EL (cell line): ENCODE data around the gene GPI.
"Not testable (repeated sequence)": the region's sequence is repeated elsewhere in the genome, so short reads cannot be mapped to it uniquely, and the experiment has no call there.

Experiments
- DNase-seq: peaks from one replicate; pipeline ENCODE4 v3.0.0-alpha.2; 2016

The GPI gene

GRCh38 chr19:34343751-34344150 lies 21.2 kb upstream of the GPI start:
- DNase-seq: no peak

DNA sequence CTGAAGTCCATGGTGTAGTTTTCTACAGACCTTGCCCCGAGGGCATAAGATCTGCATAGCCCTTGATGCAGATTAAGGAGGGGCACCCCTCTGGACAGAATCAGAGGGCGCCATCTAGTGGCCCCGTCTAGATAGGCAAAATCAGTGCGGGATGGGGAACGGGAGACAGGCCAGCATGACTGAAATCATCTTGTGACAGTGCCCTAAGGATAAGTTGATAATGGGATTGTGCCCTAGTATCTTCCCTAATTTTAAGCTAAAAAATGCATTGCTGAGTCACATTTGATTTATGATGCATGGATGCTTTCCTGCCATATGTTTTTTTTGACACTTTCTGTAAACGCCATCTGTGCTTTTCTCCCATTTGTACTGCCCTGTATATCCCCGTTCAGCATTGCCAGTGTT lies 19.0 kb upstream of the GPI start:
- peak; percentile 82 for DNase-seq

- no peak for DNase-seq
These were observed 17.3 kb upstream of the GPI start for GRCh38 chr19:34347561-34348165.

- no peak for DNase-seq
These were observed 16.0 kb upstream of the GPI start for GRCh38 chr19:34348899-34349487.

DNA sequence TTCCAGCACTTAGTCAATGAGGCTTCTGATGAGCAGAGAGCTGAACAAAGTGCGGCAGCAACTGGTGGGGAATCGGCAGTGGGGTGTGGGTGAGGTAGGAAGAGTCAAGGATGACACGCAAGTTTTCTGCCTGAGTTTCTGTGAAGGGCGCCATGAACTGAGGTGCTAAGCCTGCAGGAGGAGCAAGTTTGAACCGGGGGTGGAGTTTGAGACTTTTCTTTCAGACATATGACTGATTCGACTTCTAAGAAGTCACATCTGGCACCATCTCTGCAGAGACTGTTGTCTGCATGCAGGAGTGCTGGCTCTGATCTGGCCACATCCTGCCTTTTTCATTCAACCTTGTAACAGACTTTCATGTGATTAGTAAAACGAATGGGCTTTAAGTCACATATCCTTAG lies 14.8 kb upstream of the GPI start:
- peak; percentile 13 for DNase-seq

DNA sequence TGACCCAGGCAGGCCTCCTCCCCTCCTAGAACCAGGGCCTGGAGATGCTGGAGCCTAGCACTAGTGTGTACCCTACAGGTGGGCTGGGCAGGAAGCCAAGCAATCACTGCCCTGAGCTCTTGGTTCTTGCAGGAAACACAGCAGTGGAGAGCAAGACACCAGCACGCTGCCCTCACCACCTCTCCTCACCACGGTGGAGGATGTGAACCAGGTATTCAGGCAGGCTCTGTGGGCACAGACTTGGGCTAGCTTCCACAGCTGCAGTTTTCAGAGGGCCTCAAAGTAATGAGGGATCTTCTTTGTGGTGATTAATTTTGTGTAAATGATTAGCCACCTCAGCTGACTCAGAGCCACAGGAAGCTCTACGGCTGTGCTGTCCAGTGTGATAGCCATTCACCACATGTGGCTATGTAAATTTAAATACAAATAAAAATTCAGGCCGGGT lies 13.6 kb upstream of the GPI start:
- no peak for DNase-seq

GRCh38 chr19:34353546-34353945 lies 11.4 kb upstream of the GPI start:
- DNase-seq: no peak

DNA sequence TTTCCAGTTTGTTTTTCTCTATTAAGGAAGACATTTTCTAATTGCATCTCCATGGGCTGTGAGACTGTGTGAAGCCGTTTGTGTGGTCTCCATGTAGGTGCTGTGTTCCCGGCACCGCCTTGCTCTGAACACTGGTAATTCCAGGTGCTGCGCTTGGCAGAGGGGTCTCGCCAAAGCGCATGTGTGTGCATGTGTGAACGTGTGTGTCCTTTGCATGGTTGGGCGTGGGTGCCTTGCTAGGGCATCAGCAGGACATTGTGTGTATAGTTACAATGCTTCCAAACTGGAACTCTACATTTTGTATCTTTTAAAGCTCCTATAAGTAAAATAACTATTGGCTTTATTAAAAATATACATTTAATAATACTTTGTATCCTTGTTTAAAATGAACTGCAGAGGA lies 9.8 kb upstream of the GPI start:
- DNase-seq: no peak

DNA sequence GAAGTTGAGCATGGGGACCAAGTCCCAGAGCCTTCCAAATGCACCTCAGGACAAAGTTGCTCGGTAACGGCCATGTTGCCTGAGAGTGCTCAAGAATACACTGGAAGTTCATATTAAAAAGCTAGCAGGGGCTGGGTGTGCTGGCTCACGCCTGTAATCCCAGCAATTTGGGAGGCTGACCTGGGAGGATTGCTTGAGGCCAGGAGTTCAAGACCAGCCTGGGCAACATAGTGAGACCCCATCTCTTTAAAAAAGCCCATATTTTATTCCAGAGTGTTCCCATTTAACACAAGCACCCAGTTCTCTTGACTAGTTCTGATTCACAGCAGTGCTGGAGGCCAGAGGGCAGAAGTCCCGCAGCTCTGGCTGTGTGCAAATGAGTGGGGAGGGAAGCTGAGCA lies 8.1 kb upstream of the GPI start:
- DNase-seq: no peak

GRCh38 chr19:34357431-34357830 lies 7.6 kb upstream of the GPI start:
- DNase-seq: no peak

DNA sequence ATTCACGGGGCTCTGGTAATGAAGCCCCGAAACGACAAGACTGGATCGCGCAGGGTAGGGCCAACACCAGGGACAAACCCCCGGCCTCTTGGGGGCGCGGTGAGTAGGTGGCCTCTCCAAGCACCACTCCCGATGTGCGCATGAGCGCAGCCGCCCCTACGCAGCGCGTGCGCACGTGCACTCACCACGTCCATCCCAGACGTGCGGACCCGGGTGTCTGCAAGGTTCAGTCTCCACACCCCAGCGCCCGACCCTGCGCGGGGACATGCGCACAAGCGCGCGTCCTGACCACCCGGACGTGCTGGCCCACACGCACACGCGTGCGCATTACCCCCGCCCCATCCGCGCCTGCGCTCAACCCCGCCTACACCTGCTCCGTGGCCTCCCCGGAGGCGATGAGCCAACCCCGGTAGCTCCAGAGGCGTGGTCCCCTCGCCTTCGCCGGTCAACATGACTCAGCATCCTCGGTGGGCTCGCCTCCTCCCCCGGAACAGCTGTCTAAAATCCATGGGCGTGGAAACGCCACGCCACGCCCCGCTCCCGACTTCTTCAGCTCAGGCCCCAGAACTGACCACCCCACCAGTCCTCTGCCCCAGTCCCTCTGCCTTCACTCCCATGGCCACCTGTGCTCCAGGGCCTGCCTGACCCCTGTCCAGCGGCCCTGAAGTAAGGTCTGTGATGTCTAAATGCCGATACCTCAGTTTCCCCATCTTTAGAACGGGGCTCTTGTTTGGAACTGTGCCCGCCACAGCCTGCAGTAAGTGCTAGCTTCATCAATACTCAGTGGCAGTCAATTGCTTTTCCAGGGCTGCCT lies 5.6 kb upstream of the GPI start:
- DNase-seq: peak; percentile 97

DNA sequence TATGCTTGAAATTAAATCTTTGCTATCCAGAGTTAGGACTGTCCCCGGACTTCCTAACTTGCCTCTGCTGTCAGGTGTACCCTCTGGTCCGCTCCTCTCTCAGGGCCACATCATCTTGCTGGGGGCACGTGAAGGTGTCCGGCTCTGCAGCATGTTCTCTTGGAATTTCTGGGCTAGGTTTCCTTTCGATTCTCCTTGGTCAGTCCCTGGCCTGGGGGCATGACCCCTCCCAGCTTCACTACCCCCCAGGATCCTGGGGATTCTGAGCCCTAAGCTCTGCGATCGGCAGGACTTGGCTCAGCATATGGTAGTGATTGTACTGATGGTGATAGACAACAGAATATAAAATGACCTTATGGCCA lies 5.1 kb upstream of the GPI start:
- DNase-seq: no peak

GRCh38 chr19:34360354-34360909 lies 4.6 kb upstream of the GPI start:
- DNase-seq: no peak

GRCh38 chr19:34362679-34363069 lies 2.3 kb upstream of the GPI start:
- DNase-seq: no peak

DNA sequence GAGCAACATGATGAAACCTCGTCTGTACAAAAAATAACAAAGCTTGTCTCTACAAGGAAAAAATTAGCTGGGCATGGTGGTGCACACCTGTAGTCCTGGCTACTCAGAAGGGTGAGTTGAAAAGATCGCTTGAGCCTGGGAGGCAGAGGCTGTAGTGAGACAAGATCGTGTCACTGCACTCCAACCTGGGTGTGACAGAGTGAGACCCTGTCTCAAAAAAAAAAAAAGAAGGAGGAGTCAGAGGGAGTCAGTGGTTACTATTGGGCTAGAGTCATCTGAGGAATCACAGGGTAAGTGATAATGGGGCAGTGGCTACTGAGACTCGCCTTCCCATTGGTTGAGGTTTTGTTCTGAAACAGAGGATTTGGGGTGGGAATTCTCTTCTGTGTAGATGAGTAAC lies 1.9 kb upstream of the GPI start:
- DNase-seq: no peak

DNA sequence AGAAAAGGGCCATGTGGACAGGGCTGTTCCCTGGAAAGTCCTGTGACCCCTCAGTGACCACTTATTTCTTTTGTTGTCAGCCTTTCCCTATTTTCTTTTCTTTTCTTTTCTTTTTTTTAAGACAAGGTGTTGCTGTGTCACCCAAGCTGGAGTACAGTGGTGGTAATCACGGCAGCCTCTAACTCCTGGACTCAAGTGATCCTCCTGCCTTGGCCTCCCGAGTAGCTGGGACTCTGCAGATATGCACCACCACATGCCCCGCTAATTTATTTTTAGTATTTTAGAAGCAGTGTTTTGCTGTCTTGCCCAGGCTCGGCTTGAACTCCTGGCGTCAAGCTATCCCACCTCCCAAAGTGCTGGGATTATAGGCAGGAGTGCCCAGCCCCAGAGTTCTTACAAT lies 1.1 kb upstream of the GPI start:
- no peak for DNase-seq

GRCh38 chr19:34364462-34364829 lies 550 bp upstream of the GPI start:
- no peak for DNase-seq

- peak; percentile 36 for DNase-seq
These were observed 736 bp downstream of the GPI start for GRCh38 chr19:34365463-34366401.

- peak; percentile 65 for DNase-seq
These were observed 2.0 kb downstream of the GPI start for GRCh38 chr19:34366738-34367623.

DNA sequence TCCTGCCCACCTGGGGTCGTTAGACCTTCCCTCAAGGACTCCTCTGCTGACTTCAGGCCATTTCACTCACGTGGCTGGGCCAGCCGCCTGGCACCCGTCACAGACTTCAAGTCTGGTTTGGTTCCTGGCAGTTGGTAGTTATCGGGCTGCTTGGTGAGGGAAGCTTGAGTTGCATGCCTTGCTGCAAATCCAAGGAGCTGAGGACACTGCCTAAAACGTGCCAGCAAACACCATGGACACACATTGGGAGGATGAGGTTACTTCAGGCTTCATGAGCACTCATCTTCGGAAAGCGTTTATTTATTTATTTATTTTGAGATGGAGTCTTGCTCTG lies 2.6 kb downstream of the GPI start:
- DNase-seq: no peak

DNA sequence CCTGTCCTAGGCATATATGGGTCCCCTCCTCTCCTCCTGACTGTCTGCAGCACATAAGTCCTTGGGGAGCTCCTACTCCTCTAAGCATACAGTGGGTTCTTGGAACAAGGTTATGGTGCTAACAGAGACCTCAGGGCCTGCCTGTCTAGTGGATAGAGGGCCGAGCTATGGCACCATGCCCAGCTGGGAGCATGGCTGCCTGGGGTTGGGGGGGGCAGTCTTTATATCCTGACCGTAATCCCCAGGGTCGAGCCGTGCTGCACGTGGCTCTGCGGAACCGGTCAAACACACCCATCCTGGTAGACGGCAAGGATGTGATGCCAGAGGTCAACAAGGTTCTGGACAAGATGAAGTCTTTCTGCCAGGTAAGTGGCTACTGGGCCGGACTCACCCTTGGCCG lies 3.3 kb downstream of the GPI start:
- DNase-seq: no peak

DNA sequence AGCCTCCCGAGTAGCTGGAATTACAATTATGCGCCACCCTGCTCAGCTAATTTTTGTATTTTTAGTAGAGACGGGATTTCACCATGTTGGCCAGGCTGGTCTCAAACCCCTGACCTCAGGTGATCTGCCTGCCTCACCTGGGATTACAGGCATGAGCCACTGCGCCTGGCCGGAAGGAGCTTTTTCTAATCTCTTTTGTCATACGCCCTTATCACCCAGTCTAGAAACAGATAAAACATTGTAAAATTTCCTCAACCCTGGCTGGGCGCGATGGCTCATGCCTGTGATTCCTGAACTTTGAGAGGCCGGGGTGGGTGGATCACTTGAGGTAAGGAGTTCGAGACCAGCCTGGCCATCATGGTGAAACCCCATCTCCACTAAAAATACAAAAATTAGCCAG lies 4.2 kb downstream of the GPI start:
- DNase-seq: not testable (repeated sequence)
